ENCODE measurements around the gene ZFYVE26. TPM values are rescaled to one million over a fixed set of nuclear protein-coding genes. Genes with fewer than 3 reads are reported as not detected.

The ZFYVE26 gene
- polyA plus RNA-seq, 3 donors, result 1.0 to 17.6 (median 2.3) TPM

- Histone ChIP-seq H3K4me1 (ENCODE audit: control insufficient read depth in 1 of 2, insufficient read depth in 2 of 2, low read length in 2 of 2) (peaks cover 35 to 36% of the 10 kb centered on the region in 2 donors), H3K79me2 (ENCODE audit: insufficient read depth, low read length) (no peaks in the 10 kb centered on the region), H3K36me3 (replicated peaks in 1 of 2; ENCODE audit: control insufficient read depth in 1 of 2, insufficient read depth in 2 of 2, low read length in 2 of 2) (no peaks in the 10 kb centered on the region), H2AFZ (ENCODE audit: insufficient read depth, low read depth, low read length, poor library complexity, severe bottlenecking) (no peak overlapping the region), H3K4me3 (replicated peaks in 1 of 3; ENCODE audit: low read depth in 2 of 3, low read length in 3 of 3) (no peak overlapping the region), H3K27ac (ENCODE audit: low read depth in 1 of 2, low read length in 2 of 2) (no peak overlapping the region), H3K4me2 (replicated peaks; ENCODE audit: extremely low read depth, low read length, poor library complexity, severe bottlenecking) (no peak overlapping the region), H3K9ac (ENCODE audit: insufficient read depth, low read length, poor library complexity, severe bottlenecking) (no peak overlapping the region), H3K27me3 (ENCODE audit: control insufficient read depth in 2 of 2, insufficient read depth in 2 of 2, low read length in 2 of 2) (no peaks in the 10 kb centered on the region), H4K20me1 (ENCODE audit: insufficient read depth, low read length) (no peaks in the 10 kb centered on the region), H3K9me3 (replicated peaks in 1 of 2; ENCODE audit: control insufficient read depth in 1 of 2, insufficient read depth in 1 of 2, low read length in 2 of 2) (no peaks in the 10 kb centered on the region)
- no peaks in the 10 kb centered on the region for H3K27me3 Mint-ChIP-seq (ENCODE audit: low read depth in 3 of 3)
- H3K36me3 Mint-ChIP-seq, result peaks cover 5% of the 10 kb centered on the region in 2 donors
- peak overlapping the region in 1 of 7 donors; percentile 1 for H3K27ac Mint-ChIP-seq
- no peaks in the 10 kb centered on the region for H3K9me3 Mint-ChIP-seq
- H3K4me1 Mint-ChIP-seq, result peaks cover 40% of the 10 kb centered on the region
- no peak overlapping the region for H3K4me3 Mint-ChIP-seq
- no peak for TF ChIP-seq CTCF (IDR thresholded peaks at IDR 0.05)
- no peak for DNase-seq
- intact Hi-C loops (cut with micrococcal nuclease), result no loop called here
- no CpG with 5 or more reads among the region's 2 CpGs for WGBS (ENCODE audit: insufficient coverage)
Observed at GRCh38 chr14:67856827-67857226, 40.4 kb upstream of the ZFYVE26 start.

GRCh38 chr14:67853715-67854114, 37.3 kb upstream of the ZFYVE26 start:
- peak overlapping the region; percentile 96 to 99 (median 98) for H3K27ac Mint-ChIP-seq

More at GRCh38 chr14:67853715-67854114, 37.3 kb upstream of the ZFYVE26 start:
- peaks cover 51 to 55% of the 10 kb centered on the region in 2 donors for H3K4me1 ChIP-seq (ENCODE audit: control insufficient read depth in 1 of 2, insufficient read depth in 2 of 2, low read length in 2 of 2)
- H3K4me3 ChIP-seq (replicated peaks in 1 of 3; ENCODE audit: low read depth in 2 of 3, low read length in 3 of 3), result peak overlapping the region; percentile 15 to 71 (median 37)
- peak overlapping the region; percentile 77 for H3K4me2 ChIP-seq (replicated peaks; ENCODE audit: extremely low read depth, low read length, poor library complexity, severe bottlenecking)
- Mint-ChIP-seq H3K9me3 (peaks cover 0 to 2% (median 0%) of the 10 kb centered on the region in 7 donors), H3K36me3 (peaks cover 10 to 16% of the 10 kb centered on the region in 2 donors), H3K4me1 (peaks cover 56% of the 10 kb centered on the region), H3K27me3 (ENCODE audit: low read depth in 3 of 3) (no peaks in the 10 kb centered on the region), H3K4me3 (peak overlapping the region; percentile 42 to 86)
- no peaks in the 10 kb centered on the region for H3K79me2 ChIP-seq (ENCODE audit: insufficient read depth, low read length)
- no CpG with 5 or more reads among the region's 3 CpGs for WGBS (ENCODE audit: insufficient coverage)
- peak overlapping the region; percentile 62 for H3K9ac ChIP-seq (ENCODE audit: insufficient read depth, low read length, poor library complexity, severe bottlenecking)
- peak; percentile 80 to 89 (median 85) for DNase-seq
- TF ChIP-seq CTCF (IDR thresholded peaks at IDR 0.05), result no peak
- H3K9me3 ChIP-seq (replicated peaks in 1 of 2; ENCODE audit: control insufficient read depth in 1 of 2, insufficient read depth in 1 of 2, low read length in 2 of 2), result no peaks in the 10 kb centered on the region
- H4K20me1 ChIP-seq (ENCODE audit: insufficient read depth, low read length), result no peaks in the 10 kb centered on the region
- intact Hi-C loops (cut with micrococcal nuclease), result no loop called here
- H3K27me3 ChIP-seq (ENCODE audit: control insufficient read depth in 2 of 2, insufficient read depth in 2 of 2, low read length in 2 of 2), result no peaks in the 10 kb centered on the region
- peak overlapping the region; percentile 85 to 99 for H3K27ac ChIP-seq (ENCODE audit: low read depth in 1 of 2, low read length in 2 of 2)
- H3K36me3 ChIP-seq (replicated peaks in 1 of 2; ENCODE audit: control insufficient read depth in 1 of 2, insufficient read depth in 2 of 2, low read length in 2 of 2), result no peaks in the 10 kb centered on the region
- no peak overlapping the region for H2AFZ ChIP-seq (ENCODE audit: insufficient read depth, low read depth, low read length, poor library complexity, severe bottlenecking)

All from CD14-positive monocyte (primary cell).